SK-N-SH (cell line): ENCODE measurements around the gene EN2. TPM values are rescaled to one million over a fixed set of nuclear protein-coding genes. Genes with fewer than 3 reads are reported as not detected.

Experiments
- CTCF ChIA-PET: fragments of 300-600, 350-600 bp; formaldehyde crosslinking; extraction: SDS; loops from one replicate; lab custom pipeline; 2021; lab: Yijun Ruan, JAX
- POLR2A ChIA-PET: fragments of 350-600 bp; sonication (Branson Sonifier 250); formaldehyde crosslinking; extraction: SDS; loops from one replicate; lab custom pipeline; 2020; ENCODE audit warnings: antibody characterized with exemption, inconsistent platforms; lab: Yijun Ruan, JAX
- DNase-seq: peaks from one replicate; pipeline ENCODE4 v3.0.0; 2012
- H2AFZ ChIP-seq: fragments of 200-600 bp; sonication (generic); 2 replicates; pipeline ENCODE4 v1.8.1; 2016; ENCODE audit warnings: antibody characterized with exemption, mild to moderate bottlenecking, low read depth
- H3F3A ChIP-seq: fragments of 200-600 bp; sonication (generic); replicated peaks from 2 replicates; pipeline ENCODE3; 2016; ENCODE audit warnings: antibody characterized with exemption, mild to moderate bottlenecking; ENCODE audit not compliant: insufficient read depth
- H3K27ac ChIP-seq, 2 experiments: fragments of 200-500 bp in 1 of 2; fragments of 200-600 bp in 1 of 2; sonication (Bioruptor generic) in 1 of 2; sonication (generic), shearing (Covaris generic) in 1 of 2; 2 replicates each; pipeline versions ENCODE4 v1.5.1 to v1.6.1; 2014 to 2016; ENCODE audit warnings: low read depth in 2 of 2, inconsistent platforms in 1 of 2, low read length in 1 of 2, mild to moderate bottlenecking in 1 of 2, mixed read lengths in 1 of 2
- H3K27me3 ChIP-seq: fragments of 200-600 bp; sonication (generic), shearing (Covaris generic); 2 replicates; pipeline ENCODE4 v1.6.1; 2016; ENCODE audit warnings: mixed run types; ENCODE audit not compliant: insufficient read depth
- H3K36me3 ChIP-seq, 2 experiments: fragments of 200-500 bp in 1 of 2; fragments of 200-600 bp in 1 of 2; sonication (Bioruptor generic) in 1 of 2; sonication (generic) in 1 of 2; replicated peaks in 1 of 2; 2 replicates each; pipeline versions ENCODE3 to v1.5.1; 2014 to 2016; ENCODE audit warnings: low read length in 1 of 2, mild to moderate bottlenecking in 1 of 2; ENCODE audit not compliant: insufficient read depth in 2 of 2, control insufficient read depth in 1 of 2
- H3K4me1 ChIP-seq, 2 experiments: fragments of 200-500 bp in 1 of 2; fragments of 200-600 bp in 1 of 2; sonication (Bioruptor generic) in 1 of 2; sonication (generic), shearing (Covaris generic) in 1 of 2; 2 replicates each; pipeline versions ENCODE4 v1.5.1 to v1.6.1; 2014 to 2016; ENCODE audit warnings: low read depth in 1 of 2, low read length in 1 of 2, mixed run types in 1 of 2; ENCODE audit not compliant: insufficient read depth in 2 of 2, control insufficient read depth in 1 of 2
- H3K4me2 ChIP-seq: fragments of 200-600 bp; sonication (generic), shearing (Covaris generic); 2 replicates; pipeline ENCODE4 v1.6.1; 2017; ENCODE audit warnings: mixed run types
- H3K4me3 ChIP-seq, 2 experiments: fragments of 200-500 bp in 1 of 2; fragments of 200-600 bp in 1 of 2; sonication (Bioruptor generic) in 1 of 2; sonication (generic), shearing (Covaris generic) in 1 of 2; 2 replicates each; pipeline versions ENCODE4 v1.5.1 to v1.8.1; 2014 to 2016; ENCODE audit warnings: low read depth in 2 of 2, inconsistent platforms in 1 of 2, low read length in 1 of 2, mild to moderate bottlenecking in 1 of 2, mixed read lengths in 1 of 2, moderate library complexity in 1 of 2
- H3K79me2 ChIP-seq: fragments of 200-600 bp; sonication (generic); 2 replicates; pipeline ENCODE4 v1.8.1; 2017; ENCODE audit warnings: mild to moderate bottlenecking; ENCODE audit not compliant: insufficient read depth
- H3K9ac ChIP-seq: fragments of 200-600 bp; sonication (generic); 2 replicates; pipeline ENCODE4 v1.6.1; 2017; ENCODE audit warnings: mixed run types
- H3K9me2 ChIP-seq: fragments of 200-600 bp; sonication (generic); 2 replicates; pipeline ENCODE4 v1.6.1; 2017; ENCODE audit warnings: mixed run types
- H3K9me3 ChIP-seq: fragments of 200-600 bp; sonication (generic); 2 replicates; pipeline ENCODE4 v1.6.1; 2017; ENCODE audit warnings: mixed run types, mild to moderate bottlenecking, moderate library complexity
- H4K20me1 ChIP-seq: fragments of 200-600 bp; sonication (generic); 2 replicates; pipeline ENCODE4 v1.6.1; 2017; ENCODE audit warnings: mild to moderate bottlenecking, mixed run types; ENCODE audit not compliant: insufficient read depth
- EP300 ChIP-seq, 2 experiments: IDR thresholded peaks; 2 replicates each; pipeline versions ENCODE4 v1.4.0 to v1.6.1; 2012; ENCODE audit warnings: borderline replicate concordance in 1 of 2, low read depth in 1 of 2, low read length in 1 of 2
- FOSL2 ChIP-seq: IDR thresholded peaks from 2 replicates; pipeline ENCODE4 v1.4.0; 2012; ENCODE audit warnings: low read depth, mild to moderate bottlenecking, moderate library complexity, borderline replicate concordance
- FOXJ3 ChIP-seq: sonication (generic); formaldehyde crosslinking; IDR thresholded peaks from 2 replicates; pipeline ENCODE4 v1.5.1; 2020; ENCODE audit warnings: mild to moderate bottlenecking, missing genetic modification reagents
- MXI1 ChIP-seq: IDR thresholded peaks from 2 replicates; pipeline ENCODE4 v1.6.1; 2012; ENCODE audit warnings: mild to moderate bottlenecking, low read depth, low read length, improper control_type of control experiment
- RCOR1 ChIP-seq: fragments of 150-350 bp; IDR thresholded peaks from 2 replicates; pipeline ENCODE4 v1.6.1; 2017; ENCODE audit warnings: antibody characterized with exemption, low read length
- RFX5 ChIP-seq: IDR thresholded peaks from 2 replicates; pipeline ENCODE4 v1.6.1; 2012; ENCODE audit warnings: mild to moderate bottlenecking, improper control_type of control experiment, low read length
- RXRA ChIP-seq: IDR thresholded peaks from 2 replicates; pipeline ENCODE4 v1.4.0; 2012; ENCODE audit warnings: low read depth, mild to moderate bottlenecking, borderline replicate concordance
- SIN3A ChIP-seq: IDR thresholded peaks from 2 replicates; pipeline ENCODE4 v1.6.1; 2012; ENCODE audit warnings: low read depth, mild to moderate bottlenecking, low read length, moderate library complexity, borderline replicate concordance
- TEAD4 ChIP-seq: IDR thresholded peaks from 2 replicates; pipeline ENCODE4 v1.4.0; 2012; ENCODE audit warnings: mild to moderate bottlenecking, borderline replicate concordance; ENCODE audit not compliant: insufficient read depth
- YY1 ChIP-seq: IDR thresholded peaks from 2 replicates; pipeline ENCODE4 v1.4.0; 2012; ENCODE audit warnings: low read depth, mild to moderate bottlenecking
- WGBS: methylation state at CpG from one replicate; pipeline ENCODE4 v1.1.6; 2017; ENCODE audit warnings: low lambda C conversion rate; 5-methylcytosine and 5-hydroxymethylcytosine counted together
- polyA plus RNA-seq, 3 experiments: library from polyadenylated mRNA; depleted of rRNA; stranded (reverse); fragments of >200 nt; gene quantifications; 2 replicates each; pipeline ENCODE4 v1.2.3, GENCODE V29; 2012
- TF ChIP-seq, protein P1 (sequence below): IDR thresholded peaks from 2 replicates; pipeline ENCODE4 v1.6.1; 2012; ENCODE audit warnings: mild to moderate bottlenecking, low read depth, low read length, moderate library complexity
- TF ChIP-seq, protein P2 (sequence below): fragments of 150-350 bp; IDR thresholded peaks from 2 replicates; pipeline ENCODE4 v1.6.1; 2016; ENCODE audit warnings: mild to moderate bottlenecking, low read depth, low read length
- TF ChIP-seq, protein P3 (sequence below): fragments of 150-350 bp; IDR thresholded peaks from 2 replicates; pipeline ENCODE4 v1.6.1; 2017; ENCODE audit warnings: antibody characterized with exemption, low read length, low read depth, borderline replicate concordance
- TF ChIP-seq, protein P4 (sequence below): IDR thresholded peaks from 2 replicates; pipeline ENCODE4 v1.4.0; 2012; ENCODE audit warnings: low read depth, borderline replicate concordance

EN2 gene
- polyA plus RNA-seq, 1 of the 3 experiments (the other 2 are of a cell fraction) = 0.02 TPM

DNA sequence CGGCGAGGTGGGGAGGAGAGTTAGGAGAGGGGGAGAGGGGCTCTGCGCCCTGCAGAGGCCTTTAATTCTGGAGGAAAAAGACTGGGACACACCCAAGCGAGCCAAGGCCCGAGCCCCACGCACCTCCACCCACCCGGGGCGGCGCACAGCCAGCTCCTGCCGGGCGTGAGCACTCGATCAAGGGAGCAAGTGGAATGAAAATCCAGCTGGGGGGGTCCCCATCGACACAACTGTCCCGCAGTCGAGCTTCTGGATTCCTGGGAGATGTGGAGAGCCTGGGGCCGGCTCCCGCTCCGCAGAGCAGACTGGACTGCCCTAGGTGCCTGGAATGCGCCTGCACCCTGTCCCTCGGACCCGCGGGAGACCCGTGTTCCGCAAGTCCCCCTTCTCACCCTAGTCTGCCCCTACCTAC is 7.4 kb upstream of the EN2 start (continued):
- TF ChIP-seq, protein P1, sequence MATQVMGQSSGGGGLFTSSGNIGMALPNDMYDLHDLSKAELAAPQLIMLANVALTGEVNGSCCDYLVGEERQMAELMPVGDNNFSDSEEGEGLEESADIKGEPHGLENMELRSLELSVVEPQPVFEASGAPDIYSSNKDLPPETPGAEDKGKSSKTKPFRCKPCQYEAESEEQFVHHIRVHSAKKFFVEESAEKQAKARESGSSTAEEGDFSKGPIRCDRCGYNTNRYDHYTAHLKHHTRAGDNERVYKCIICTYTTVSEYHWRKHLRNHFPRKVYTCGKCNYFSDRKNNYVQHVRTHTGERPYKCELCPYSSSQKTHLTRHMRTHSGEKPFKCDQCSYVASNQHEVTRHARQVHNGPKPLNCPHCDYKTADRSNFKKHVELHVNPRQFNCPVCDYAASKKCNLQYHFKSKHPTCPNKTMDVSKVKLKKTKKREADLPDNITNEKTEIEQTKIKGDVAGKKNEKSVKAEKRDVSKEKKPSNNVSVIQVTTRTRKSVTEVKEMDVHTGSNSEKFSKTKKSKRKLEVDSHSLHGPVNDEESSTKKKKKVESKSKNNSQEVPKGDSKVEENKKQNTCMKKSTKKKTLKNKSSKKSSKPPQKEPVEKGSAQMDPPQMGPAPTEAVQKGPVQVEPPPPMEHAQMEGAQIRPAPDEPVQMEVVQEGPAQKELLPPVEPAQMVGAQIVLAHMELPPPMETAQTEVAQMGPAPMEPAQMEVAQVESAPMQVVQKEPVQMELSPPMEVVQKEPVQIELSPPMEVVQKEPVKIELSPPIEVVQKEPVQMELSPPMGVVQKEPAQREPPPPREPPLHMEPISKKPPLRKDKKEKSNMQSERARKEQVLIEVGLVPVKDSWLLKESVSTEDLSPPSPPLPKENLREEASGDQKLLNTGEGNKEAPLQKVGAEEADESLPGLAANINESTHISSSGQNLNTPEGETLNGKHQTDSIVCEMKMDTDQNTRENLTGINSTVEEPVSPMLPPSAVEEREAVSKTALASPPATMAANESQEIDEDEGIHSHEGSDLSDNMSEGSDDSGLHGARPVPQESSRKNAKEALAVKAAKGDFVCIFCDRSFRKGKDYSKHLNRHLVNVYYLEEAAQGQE = no peak
- TF ChIP-seq EP300 (IDR thresholded peaks at IDR 0.05; ENCODE audit: borderline replicate concordance in 1 of 2, low read depth in 1 of 2, low read length in 1 of 2) = no peak

DNA sequence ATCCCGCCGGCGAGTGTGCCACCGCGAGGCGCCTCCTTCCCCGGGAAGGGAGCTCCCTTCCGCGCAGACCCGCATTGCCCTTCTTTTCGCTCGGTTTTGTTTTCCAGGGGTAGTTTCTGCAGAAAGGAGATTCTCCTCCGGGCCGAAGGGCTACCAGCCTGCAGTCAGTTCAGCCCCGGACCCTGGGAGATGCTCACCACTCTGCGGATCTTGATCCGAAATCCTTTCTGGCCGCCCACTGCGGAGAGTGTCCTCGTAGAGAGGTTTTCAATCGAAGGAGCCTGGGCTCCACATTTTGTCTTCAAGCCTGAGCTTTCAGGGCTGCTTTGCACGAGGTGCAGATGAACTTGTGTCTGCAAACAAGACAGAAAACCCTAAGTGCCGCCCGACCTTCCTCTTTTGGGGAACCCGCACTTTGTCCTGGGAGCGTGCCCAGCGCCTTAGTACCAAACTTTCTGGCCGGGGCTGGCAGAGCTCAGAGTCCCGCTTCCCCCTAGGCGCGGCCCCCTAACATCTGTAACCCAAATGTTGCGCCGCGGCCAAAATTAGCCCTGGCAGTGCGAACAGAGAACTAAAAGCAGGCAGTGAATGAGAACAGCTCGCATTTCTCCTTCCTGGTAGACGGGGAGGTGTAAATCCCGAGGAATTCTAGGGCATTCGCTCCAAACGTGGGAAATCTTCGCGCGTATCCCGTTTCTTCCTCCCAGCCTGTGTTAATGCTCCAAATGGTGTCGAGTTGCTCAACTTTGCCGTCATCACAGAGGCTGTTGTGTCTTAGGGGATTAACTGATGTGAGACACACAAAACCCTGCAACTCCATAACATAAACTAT is 6.7 kb upstream of the EN2 start:
- H3K36me3 ChIP-seq = no peaks in the 10 kb centered on the region
- no peak overlapping the region for H2AFZ ChIP-seq
- no peaks in the 10 kb centered on the region for H3K9me2 ChIP-seq
- no peaks in the 10 kb centered on the region for H3K79me2 ChIP-seq
- no peak overlapping the region for H3K9ac ChIP-seq
- H3K4me2 ChIP-seq = no peak overlapping the region
- H3K4me1 ChIP-seq = no peaks in the 10 kb centered on the region
- H3K27ac ChIP-seq = no peak overlapping the region
- POLR2A ChIA-PET = no interaction called here
- TF ChIP-seq FOXJ3 (CRISPR knock-in tag) (no peak), MXI1 (no peak), RCOR1 (no peak), TEAD4 (no peak), YY1 (no peak), SIN3A (no peak), RXRA (no peak), FOSL2 (no peak), RFX5 (no peak)
- TF ChIP-seq, protein P2, sequence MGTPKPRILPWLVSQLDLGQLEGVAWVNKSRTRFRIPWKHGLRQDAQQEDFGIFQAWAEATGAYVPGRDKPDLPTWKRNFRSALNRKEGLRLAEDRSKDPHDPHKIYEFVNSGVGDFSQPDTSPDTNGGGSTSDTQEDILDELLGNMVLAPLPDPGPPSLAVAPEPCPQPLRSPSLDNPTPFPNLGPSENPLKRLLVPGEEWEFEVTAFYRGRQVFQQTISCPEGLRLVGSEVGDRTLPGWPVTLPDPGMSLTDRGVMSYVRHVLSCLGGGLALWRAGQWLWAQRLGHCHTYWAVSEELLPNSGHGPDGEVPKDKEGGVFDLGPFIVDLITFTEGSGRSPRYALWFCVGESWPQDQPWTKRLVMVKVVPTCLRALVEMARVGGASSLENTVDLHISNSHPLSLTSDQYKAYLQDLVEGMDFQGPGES = no peak
- TF ChIP-seq, protein P3, sequence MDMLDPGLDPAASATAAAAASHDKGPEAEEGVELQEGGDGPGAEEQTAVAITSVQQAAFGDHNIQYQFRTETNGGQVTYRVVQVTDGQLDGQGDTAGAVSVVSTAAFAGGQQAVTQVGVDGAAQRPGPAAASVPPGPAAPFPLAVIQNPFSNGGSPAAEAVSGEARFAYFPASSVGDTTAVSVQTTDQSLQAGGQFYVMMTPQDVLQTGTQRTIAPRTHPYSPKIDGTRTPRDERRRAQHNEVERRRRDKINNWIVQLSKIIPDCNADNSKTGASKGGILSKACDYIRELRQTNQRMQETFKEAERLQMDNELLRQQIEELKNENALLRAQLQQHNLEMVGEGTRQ = no peak
- TF ChIP-seq, protein P4, sequence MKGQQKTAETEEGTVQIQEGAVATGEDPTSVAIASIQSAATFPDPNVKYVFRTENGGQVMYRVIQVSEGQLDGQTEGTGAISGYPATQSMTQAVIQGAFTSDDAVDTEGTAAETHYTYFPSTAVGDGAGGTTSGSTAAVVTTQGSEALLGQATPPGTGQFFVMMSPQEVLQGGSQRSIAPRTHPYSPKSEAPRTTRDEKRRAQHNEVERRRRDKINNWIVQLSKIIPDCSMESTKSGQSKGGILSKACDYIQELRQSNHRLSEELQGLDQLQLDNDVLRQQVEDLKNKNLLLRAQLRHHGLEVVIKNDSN = no peak
- H3K9me3 ChIP-seq = no peaks in the 10 kb centered on the region
- WGBS = 7% methylated on average over 45 of the region's 46 CpGs
- no peak for DNase-seq
- peaks cover 22% of the 10 kb centered on the region for H4K20me1 ChIP-seq
- peaks cover 93% of the 10 kb centered on the region for H3K27me3 ChIP-seq
- CTCF ChIA-PET = interaction anchor here (0.6 to 2.1 kb wide), 9 partner anchors 13 to 317 kb away, joined by 3 to 7 read pairs (median 3); no protein-coding TSS in a partner anchor
- H3K4me3 ChIP-seq = no peak overlapping the region
- H3F3A ChIP-seq = no peaks in the 10 kb centered on the region
